H1 (cell line): ENCODE results near the gene VAT1L. TPM values are rescaled to one million over a fixed set of nuclear protein-coding genes. Genes with fewer than 3 reads are reported as not detected.

Source experiments
- CTCF ChIA-PET: fragments of 300-600 bp; sonication (Branson Sonifier 250); formaldehyde crosslinking; loops from one replicate; lab custom pipeline; 2021; ENCODE audit not compliant: partially characterized antibody; lab: Charles Lee
- POLR2A ChIA-PET: fragments of 300-600 bp; sonication (Branson Sonifier 250); formaldehyde crosslinking; loops from one replicate; lab custom pipeline; 2021; ENCODE audit warnings: inconsistent platforms; ENCODE audit not compliant: partially characterized antibody; lab: Charles Lee
- DNase-seq, 2 experiments: peaks; one replicate each; pipeline versions ENCODE4 v3.0.0 to v3.0.0-alpha.2; 2010 to 2022; ENCODE audit warnings: low spot score in 2 of 2, low read depth in 1 of 2, mixed read lengths in 1 of 2
- FAIRE-seq: peaks from 2 replicates; lab custom pipeline; 2011; peaks lifted over from hg19 to GRCh38; lab: Jason Lieb, UNC
- H2AFZ ChIP-seq: 2 replicates; pipeline ENCODE4 v1.8.1; 2012; ENCODE audit warnings: low read length, inconsistent platforms
- H2AK5ac ChIP-seq: 2 replicates; pipeline ENCODE4 v1.6.1; 2013; ENCODE audit warnings: low read depth, low read length
- H2BK120ac ChIP-seq: replicated peaks from 2 replicates; pipeline ENCODE3; 2013; ENCODE audit warnings: low read depth, low read length, inconsistent platforms
- H2BK12ac ChIP-seq: 2 replicates; pipeline ENCODE4 v1.6.1; 2013; ENCODE audit warnings: low read depth, low read length
- H2BK15ac ChIP-seq: 2 replicates; pipeline ENCODE4 v1.6.1; 2013; ENCODE audit warnings: low read length
- H2BK20ac ChIP-seq: 2 replicates; pipeline ENCODE4 v1.6.1; 2013; ENCODE audit warnings: low read length
- H2BK5ac ChIP-seq: 2 replicates; pipeline ENCODE4 v1.6.1; 2013; ENCODE audit warnings: low read depth, low read length
- H3K14ac ChIP-seq: 2 replicates; pipeline ENCODE4 v1.6.1; 2013; ENCODE audit warnings: inconsistent platforms; ENCODE audit not compliant: insufficient read length
- H3K18ac ChIP-seq: 2 replicates; pipeline ENCODE4 v1.6.1; 2013; ENCODE audit warnings: low read length; ENCODE audit errors: extremely low read depth
- H3K23ac ChIP-seq: 2 replicates; pipeline ENCODE4 v1.6.1; 2013; ENCODE audit warnings: inconsistent platforms; ENCODE audit not compliant: insufficient read length
- H3K23me2 ChIP-seq: 2 replicates; pipeline ENCODE4 v1.6.1; 2013; ENCODE audit warnings: low read depth, low read length
- H3K27ac ChIP-seq: 2 replicates; pipeline ENCODE4 v1.6.1; 2011; ENCODE audit warnings: low read depth, low read length, inconsistent platforms
- H3K27me3 ChIP-seq, 4 experiments: replicated peaks in 1 of 4; 1 replicate in 1 of 4; 2 replicates in 3 of 4; pipeline versions ENCODE4 v1.6.1 to v1.8.1; 2011 to 2013; ENCODE audit warnings: low read length in 3 of 4, mild to moderate bottlenecking in 3 of 4, inconsistent platforms in 2 of 4, mixed read lengths in 2 of 4, moderate library complexity in 1 of 4; ENCODE audit not compliant: control insufficient read depth in 3 of 4, insufficient read depth in 3 of 4; ENCODE audit errors: extremely low read depth in 1 of 4
- H3K36me3 ChIP-seq, 4 experiments: 2 replicates each; pipeline versions ENCODE4 v1.6.1 to v1.8.1; 2011 to 2013; ENCODE audit warnings: mild to moderate bottlenecking in 4 of 4, low read length in 3 of 4, moderate library complexity in 2 of 4, control low read depth in 1 of 4, inconsistent platforms in 1 of 4; ENCODE audit not compliant: insufficient read depth in 4 of 4, control insufficient read depth in 2 of 4
- H3K4ac ChIP-seq: replicated peaks from 2 replicates; pipeline ENCODE3; 2013; ENCODE audit warnings: low read length, low read depth, mixed read lengths, inconsistent platforms; ENCODE audit not compliant: insufficient read length
- H3K4me1 ChIP-seq, 4 experiments: replicated peaks in 1 of 4; 1 replicate in 1 of 4; 2 replicates in 3 of 4; pipeline versions ENCODE4 v1.6.1 to v1.8.1; 2011 to 2013; ENCODE audit warnings: low read length in 3 of 4, inconsistent platforms in 2 of 4, mixed read lengths in 1 of 4; ENCODE audit not compliant: insufficient read depth in 4 of 4, control insufficient read depth in 3 of 4
- H3K4me2 ChIP-seq, 2 experiments: 2 replicates each; pipeline versions ENCODE4 v1.6.1 to v1.8.1; 2011 to 2013; ENCODE audit warnings: low read depth in 2 of 2, low read length in 2 of 2, control low read depth in 1 of 2, inconsistent platforms in 1 of 2, mild to moderate bottlenecking in 1 of 2; ENCODE audit not compliant: insufficient read depth in 1 of 2
- H3K4me3 ChIP-seq, 4 experiments: fragments of 200-600, 300-600 bp in 1 of 4; sonication (generic), shearing (Covaris generic), sonication (Bioruptor Twin) in 1 of 4; 2 replicates each; pipeline versions ENCODE4 v1.5.1 to v1.8.1; 2011 to 2016; ENCODE audit warnings: low read length in 4 of 4, low read depth in 3 of 4, control low read depth in 2 of 4, inconsistent platforms in 2 of 4, mild to moderate bottlenecking in 2 of 4, mixed read lengths in 1 of 4, moderate library complexity in 1 of 4; ENCODE audit not compliant: insufficient read depth in 2 of 4; ENCODE audit errors: extremely low read depth in 1 of 4
- H3K56ac ChIP-seq: replicated peaks from 2 replicates; pipeline ENCODE3; 2013; ENCODE audit warnings: low read depth, mild to moderate bottlenecking, mixed read lengths, low read length, inconsistent platforms; ENCODE audit not compliant: insufficient read length
- H3K79me1 ChIP-seq: 2 replicates; pipeline ENCODE4 v1.6.1; 2013; ENCODE audit warnings: low read depth, low read length, control low read depth
- H3K79me2 ChIP-seq, 2 experiments: 2 replicates each; pipeline versions ENCODE4 v1.6.1 to v1.8.1; 2012 to 2013; ENCODE audit warnings: low read length in 2 of 2, mild to moderate bottlenecking in 2 of 2, inconsistent platforms in 1 of 2; ENCODE audit not compliant: insufficient read depth in 2 of 2, control insufficient read depth in 1 of 2
- H3K9ac ChIP-seq, 4 experiments: replicated peaks in 1 of 4; 1 replicate in 1 of 4; 2 replicates in 3 of 4; pipeline versions ENCODE4 v1.6.1 to v1.8.1; 2011 to 2013; ENCODE audit warnings: low read depth in 3 of 4, low read length in 3 of 4, control low read depth in 2 of 4, mild to moderate bottlenecking in 2 of 4, moderate library complexity in 2 of 4, inconsistent platforms in 1 of 4; ENCODE audit errors: extremely low read depth in 1 of 4
- H3K9me3 ChIP-seq, 2 experiments: 2 replicates each; pipeline versions ENCODE4 v1.6.1 to v1.8.1; 2012 to 2013; ENCODE audit warnings: mild to moderate bottlenecking in 2 of 2, moderate library complexity in 2 of 2, control low read depth in 1 of 2, inconsistent platforms in 1 of 2, low read depth in 1 of 2, low read length in 1 of 2, mixed read lengths in 1 of 2; ENCODE audit not compliant: insufficient read depth in 2 of 2
- H4K20me1 ChIP-seq, 2 experiments: replicated peaks in 1 of 2; 2 replicates each; pipeline versions ENCODE3 to v1.8.1; 2011 to 2013; ENCODE audit warnings: inconsistent platforms in 2 of 2, low read length in 2 of 2, mild to moderate bottlenecking in 1 of 2; ENCODE audit not compliant: insufficient read depth in 2 of 2, control insufficient read depth in 1 of 2
- H4K5ac ChIP-seq: 2 replicates; pipeline ENCODE4 v1.6.1; 2013; ENCODE audit warnings: low read length, low read depth, mixed read lengths, inconsistent platforms; ENCODE audit not compliant: insufficient read length
- H4K8ac ChIP-seq: 2 replicates; pipeline ENCODE4 v1.8.0; 2013; ENCODE audit warnings: mild to moderate bottlenecking, moderate library complexity, low read length, inconsistent platforms; ENCODE audit not compliant: insufficient read depth; ENCODE audit errors: extremely low read depth
- H4K91ac ChIP-seq: replicated peaks from 2 replicates; pipeline ENCODE3; 2013; ENCODE audit warnings: low read length, mixed read lengths, inconsistent platforms; ENCODE audit not compliant: insufficient read length
- ATF2 ChIP-seq: IDR thresholded peaks from 2 replicates; pipeline ENCODE4 v1.6.1; 2012; ENCODE audit warnings: low read length, inconsistent platforms
- BRCA1 ChIP-seq: IDR thresholded peaks from 2 replicates; pipeline ENCODE4 v1.6.1; 2012; ENCODE audit warnings: low read depth, low read length, improper control_type of control experiment
- CEBPB ChIP-seq: IDR thresholded peaks from 2 replicates; pipeline ENCODE4 v1.6.1; 2012; ENCODE audit warnings: low read depth, low read length
- CTBP2 ChIP-seq: IDR thresholded peaks from 2 replicates; pipeline ENCODE4 v1.7.0; 2011; ENCODE audit warnings: borderline replicate concordance, mild to moderate bottlenecking, moderate library complexity, mixed read lengths, low read length; ENCODE audit not compliant: insufficient read depth, insufficient read length
- EGR1 ChIP-seq: IDR thresholded peaks from 2 replicates; pipeline ENCODE4 v1.6.1; 2011; ENCODE audit warnings: low read depth, low read length, borderline replicate concordance
- GTF2F1 ChIP-seq: IDR thresholded peaks from 2 replicates; pipeline ENCODE4 v1.6.1; 2012; ENCODE audit warnings: low read depth, low read length, improper control_type of control experiment, borderline replicate concordance
- HDAC6 ChIP-seq: IDR thresholded peaks from one replicate; pipeline ENCODE4 v1.7.1; 2012; ENCODE audit warnings: low read depth, mild to moderate bottlenecking, inconsistent platforms, low read length, moderate library complexity
- KDM4A ChIP-seq: IDR thresholded peaks from one replicate; pipeline ENCODE4 v1.7.1; 2012; ENCODE audit warnings: low read depth, mild to moderate bottlenecking, moderate library complexity, low read length, inconsistent platforms; ENCODE audit not compliant: severe bottlenecking
- RXRA ChIP-seq: IDR thresholded peaks from 2 replicates; pipeline ENCODE4 v1.6.1; 2011; ENCODE audit warnings: low read depth, mild to moderate bottlenecking, low read length, moderate library complexity; ENCODE audit not compliant: insufficient read depth
- SIRT6 ChIP-seq: IDR thresholded peaks from one replicate; pipeline ENCODE4 v1.7.1; 2012; ENCODE audit warnings: low read length, inconsistent platforms
- SIX5 ChIP-seq: IDR thresholded peaks from 2 replicates; pipeline ENCODE4 v1.6.1; 2011; ENCODE audit warnings: mild to moderate bottlenecking, low read depth, low read length
- SP1 ChIP-seq: IDR thresholded peaks from 2 replicates; pipeline ENCODE4 v1.6.1; 2011; ENCODE audit warnings: low read depth, low read length
- TAF7 ChIP-seq: optimal IDR thresholded peaks from 2 replicates; pipeline ENCODE3; 2011; ENCODE audit warnings: low read depth, mild to moderate bottlenecking, inconsistent platforms, low read length, moderate library complexity, borderline replicate concordance
- WGBS, 2 experiments: shearing (Covaris generic) in 1 of 2; methylation state at CpG; one replicate each; pipeline versions ENCODE4 v1.1.6 to v1.1.7; 2013 to 2015; ENCODE audit warnings: low lambda C conversion rate in 2 of 2, mixed read lengths in 2 of 2, inconsistent platforms in 1 of 2, low coverage in 1 of 2, missing lambda C conversion rate in 1 of 2; ENCODE audit not compliant: insufficient replicate concordance in 2 of 2, insufficient coverage in 1 of 2, insufficient read length in 1 of 2; ENCODE audit errors: extremely low coverage in 1 of 2, missing lambda C conversion rate in 1 of 2; 5-methylcytosine and 5-hydroxymethylcytosine counted together
- polyA plus RNA-seq, 7 experiments: library from polyadenylated mRNA; depleted of rRNA in 3 of 7; stranded (reverse) in 5 of 7; unstranded in 2 of 7; fragments of >200 nt in 5 of 7; fragments of 200-250 nt in 2 of 7; gene quantifications; 1 replicate in 5 of 7; 2 replicates in 1 of 7; 4 replicates in 1 of 7; pipeline versions ENCODE4 v1.2.1 to v1.2.3, GENCODE V29; 2011 to 2013; ENCODE audit warnings: missing spikeins in 2 of 7, mixed read lengths in 2 of 7
- total RNA-seq: library from RNA; stranded (reverse); fragmentation: NEBNext Ultra II Directional; extraction: Animal tissue kit (Norgen Biotek cat#: 25700); gene quantifications from 2 replicates; pipeline ENCODE4 v1.2.1, GENCODE V29; 2021

Gene VAT1L
- total and polyA plus RNA-seq, 2 of the 8 experiments (the other 6 are each of a cell fraction or from before 2014, with no cell fraction given) = 46.3 to 48.2 TPM

- CTCF ChIA-PET = interaction anchor here (0.6 to 1.5 kb wide), 4 partner anchors 9 to 213 kb away, joined by 3 to 6 read pairs (median 4); no protein-coding TSS in a partner anchor
- H4K8ac ChIP-seq = no peak overlapping the region
- H4K20me1 ChIP-seq = no peaks in the 10 kb centered on the region
- no peak overlapping the region for H2AK5ac ChIP-seq
- H2BK15ac ChIP-seq = no peak overlapping the region
- H3K9me3 ChIP-seq = no peaks in the 10 kb centered on the region
- no peak overlapping the region for H4K5ac ChIP-seq
- H3K9ac ChIP-seq = no peak overlapping the region
- H3K23ac ChIP-seq = no peak overlapping the region
- no peak overlapping the region for H3K18ac ChIP-seq
- POLR2A ChIA-PET = no interaction called here
- no peaks in the 10 kb centered on the region for H3K27me3 ChIP-seq
- H3K4me3 ChIP-seq = no peak overlapping the region
- H3K14ac ChIP-seq = no peak overlapping the region
- DNase-seq = no peak
- peak overlapping the region; percentile 19 for H3K4ac ChIP-seq
- no peaks in the 10 kb centered on the region for H3K23me2 ChIP-seq
- no peaks in the 10 kb centered on the region for H3K79me1 ChIP-seq
- no peak overlapping the region for H3K4me2 ChIP-seq
- no peak overlapping the region for H2BK120ac ChIP-seq
- H2BK5ac ChIP-seq = no peak overlapping the region
- peaks cover 0 to 19% (median 9%) of the 10 kb centered on the region in 4 experiments; a peak in 4 of 7 replicates for H3K4me1 ChIP-seq
- no peak overlapping the region for H3K27ac ChIP-seq
- H2AFZ ChIP-seq = no peak overlapping the region
- H2BK12ac ChIP-seq = no peak overlapping the region
- no peak for FAIRE-seq
- no peaks in the 10 kb centered on the region for H3K36me3 ChIP-seq
- 74% methylated on average over 2 of the region's 2 CpGs; no CpG with 5 or more reads in 1 of the 2 experiments for WGBS, 2 experiments
- H3K79me2 ChIP-seq = no peaks in the 10 kb centered on the region
- no peak overlapping the region for H4K91ac ChIP-seq
- H3K56ac ChIP-seq = no peak overlapping the region
- H2BK20ac ChIP-seq = no peak overlapping the region
- TF ChIP-seq ATF2 (no peak), GTF2F1 (no peak), RXRA (no peak), SP1 (no peak), BRCA1 (no peak), EGR1 (no peak), HDAC6 (no peak), TAF7 (no peak), CTBP2 (no peak), KDM4A (no peak), SIRT6 (no peak), CEBPB (no peak), SIX5 (no peak)
These were observed 125.4 kb downstream of the VAT1L start for GRCh38 chr16:77913738-77914253.
